Rectal smooth muscle tissue (tissue), 1 donor: ENCODE results near the gene KCNT1.

ENCODE experiments used
- H3K27ac ChIP-seq: one replicate; pipeline ENCODE4 v1.7.0; 2013; ENCODE audit warnings: low read depth, low read length, inconsistent platforms
- H3K27me3 ChIP-seq: one replicate; pipeline ENCODE4 v1.7.0; 2013; ENCODE audit warnings: low read length; ENCODE audit not compliant: control insufficient read depth, insufficient read depth
- H3K36me3 ChIP-seq: one replicate; pipeline ENCODE4 v1.7.0; 2013; ENCODE audit warnings: low read length; ENCODE audit not compliant: control insufficient read depth, insufficient read depth
- H3K4me1 ChIP-seq: one replicate; pipeline ENCODE4 v1.7.0; 2013; ENCODE audit warnings: low read length; ENCODE audit not compliant: control insufficient read depth, insufficient read depth
- H3K4me3 ChIP-seq: one replicate; pipeline ENCODE4 v1.7.0; 2013; ENCODE audit warnings: low read length
- H3K9ac ChIP-seq: one replicate; pipeline ENCODE4 v1.7.0; 2013; ENCODE audit warnings: low read length

KCNT1 gene

DNA sequence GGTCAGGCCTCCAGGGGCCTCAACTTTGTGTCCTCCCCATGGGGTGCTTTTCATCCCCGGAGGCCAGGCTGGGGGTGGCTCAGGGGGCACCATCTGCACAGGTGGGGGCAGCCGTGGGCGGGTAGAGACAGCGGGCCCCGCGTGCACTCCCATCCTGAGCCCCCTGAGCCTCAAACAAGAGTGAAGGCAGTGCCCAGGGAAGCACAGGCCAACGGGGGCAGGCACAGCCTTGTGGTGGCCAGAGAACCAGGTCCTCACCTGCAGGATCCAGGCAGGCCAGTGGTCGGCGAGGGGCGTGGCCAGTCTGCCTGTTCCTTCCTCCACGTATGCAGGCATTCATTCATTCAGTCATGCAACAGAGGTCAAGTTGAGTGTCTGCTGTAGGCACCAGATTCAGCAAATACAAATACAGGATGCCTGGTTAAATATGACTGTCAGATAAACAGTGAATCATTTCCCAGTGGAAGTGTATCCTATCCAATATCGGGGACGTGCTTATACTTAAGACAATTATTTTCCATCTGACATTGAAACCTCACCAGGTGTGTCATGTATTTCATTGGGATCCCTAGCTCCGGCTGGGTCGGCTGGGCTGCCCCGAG, 22.3 kb downstream of the KCNT1 start:
- H3K4me1 ChIP-seq, result no peaks in the 10 kb centered on the region
- H3K27me3 ChIP-seq, result peaks cover 2% of the 10 kb centered on the region
- no peak overlapping the region for H3K9ac ChIP-seq
- H3K36me3 ChIP-seq, result no peaks in the 10 kb centered on the region
- H3K27ac ChIP-seq, result no peak overlapping the region
- H3K4me3 ChIP-seq, result no peak overlapping the region

DNA sequence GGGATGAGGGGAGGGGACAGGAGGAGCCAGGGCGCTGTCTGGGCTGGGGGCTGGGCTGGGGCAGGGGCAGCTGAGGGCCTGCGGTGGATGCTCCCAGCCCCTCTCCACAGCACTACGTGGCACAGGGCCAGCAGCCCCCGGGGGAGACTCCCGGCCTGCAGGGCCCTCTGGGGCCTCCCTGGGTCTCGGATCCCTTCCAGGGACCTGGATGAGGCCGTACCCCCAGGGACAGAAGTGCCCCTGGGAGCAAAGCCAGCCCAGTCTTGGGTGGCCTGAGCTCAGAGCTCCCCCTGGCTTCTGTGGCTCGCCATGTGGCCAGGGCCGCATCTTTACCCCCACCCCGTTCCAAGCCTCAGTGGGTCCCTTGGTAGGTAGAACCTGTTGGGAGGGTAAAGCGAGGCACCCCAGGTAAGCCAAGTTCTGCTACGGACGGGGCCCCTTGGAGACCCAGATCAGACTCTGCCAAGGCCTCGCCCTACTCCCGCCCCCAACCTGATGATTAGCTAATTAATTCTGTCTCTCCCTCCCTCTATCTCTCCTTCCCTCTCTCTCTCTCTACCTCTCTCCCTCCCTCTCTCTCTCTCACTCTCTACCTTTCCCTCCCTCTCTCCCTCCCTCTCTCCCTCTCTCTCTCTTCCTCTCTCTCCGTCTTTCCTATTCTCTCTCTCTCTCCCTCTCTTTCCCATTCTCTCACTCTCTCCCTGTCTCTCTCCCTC, 24.3 kb downstream of the KCNT1 start:
- H3K27ac ChIP-seq, result no peak overlapping the region
- H3K27me3 ChIP-seq, result peaks cover 2% of the 10 kb centered on the region
- no peak overlapping the region for H3K9ac ChIP-seq
- H3K4me3 ChIP-seq, result no peak overlapping the region
- H3K4me1 ChIP-seq, result no peaks in the 10 kb centered on the region
- no peaks in the 10 kb centered on the region for H3K36me3 ChIP-seq

DNA sequence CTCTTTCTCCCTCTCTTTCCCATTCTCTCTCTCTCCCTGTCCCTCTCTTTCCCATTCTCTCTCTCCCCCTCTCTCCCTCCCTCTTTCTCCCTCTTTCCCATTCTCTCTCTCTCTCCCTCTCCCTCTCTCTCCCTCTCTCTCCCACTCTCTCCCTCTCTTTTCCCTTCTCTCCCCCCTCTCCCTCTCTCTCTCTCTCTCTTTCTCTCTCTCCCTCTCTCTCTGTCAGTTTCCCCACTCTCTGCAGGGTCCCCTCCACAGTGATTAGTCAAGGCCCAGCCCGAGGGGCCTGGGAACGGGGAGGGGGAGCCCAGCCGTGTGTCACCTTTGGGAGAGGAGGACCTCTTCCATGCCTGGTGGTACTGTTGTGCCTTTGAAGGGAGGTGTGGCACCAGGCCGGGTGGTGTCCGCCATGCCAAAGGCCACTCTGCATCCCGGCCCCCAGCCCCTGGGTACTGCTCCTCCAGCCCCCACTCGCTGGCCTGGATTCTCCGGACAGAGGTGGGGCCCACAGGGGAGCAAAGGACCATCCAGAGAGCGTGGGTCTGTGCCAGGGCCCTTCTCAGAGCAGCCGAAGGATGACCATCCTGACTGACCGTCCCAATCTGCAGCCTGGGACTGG, 25.4 kb downstream of the KCNT1 start:
- no peak overlapping the region for H3K27ac ChIP-seq
- H3K27me3 ChIP-seq, result peaks cover 2% of the 10 kb centered on the region
- no peaks in the 10 kb centered on the region for H3K36me3 ChIP-seq
- H3K9ac ChIP-seq, result no peak overlapping the region
- no peaks in the 10 kb centered on the region for H3K4me1 ChIP-seq
- H3K4me3 ChIP-seq, result no peak overlapping the region

DNA sequence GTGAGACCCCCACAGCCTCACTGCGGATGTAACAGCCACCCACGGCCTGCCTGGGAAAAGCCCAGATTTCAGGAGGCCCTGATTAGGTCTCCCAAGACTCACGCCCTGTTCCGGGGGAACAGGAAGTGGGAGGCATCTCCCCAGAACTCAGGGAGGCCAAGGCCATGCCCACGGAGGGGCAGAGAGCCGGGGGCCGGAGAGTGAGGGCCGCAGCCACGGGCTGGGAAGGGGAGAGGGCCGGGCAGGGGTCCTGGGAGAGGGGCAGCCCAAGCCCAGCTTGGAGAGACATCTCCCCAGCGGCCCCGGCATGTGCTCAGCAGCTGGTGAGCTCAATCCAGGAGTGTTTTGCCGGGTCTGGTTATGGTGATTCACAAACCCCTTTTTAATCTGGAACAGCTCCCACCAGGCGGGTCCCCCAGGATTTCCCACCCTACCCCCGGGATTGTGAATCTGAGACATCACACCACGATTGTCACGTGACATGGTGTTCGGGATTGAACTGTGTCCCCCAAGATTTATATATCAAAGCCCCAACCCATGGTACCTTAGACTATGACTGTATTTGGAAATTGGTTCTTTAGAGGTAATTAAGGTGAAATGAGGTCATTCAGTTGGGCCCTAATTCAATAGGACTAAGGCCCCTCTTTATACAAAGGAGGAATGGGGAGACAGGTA, 26.6 kb downstream of the KCNT1 start:
- Histone ChIP-seq H3K36me3 (no peaks in the 10 kb centered on the region), H3K27ac (no peak overlapping the region), H3K4me3 (no peak overlapping the region), H3K27me3 (peaks cover 2% of the 10 kb centered on the region), H3K9ac (no peak overlapping the region), H3K4me1 (no peaks in the 10 kb centered on the region)

DNA sequence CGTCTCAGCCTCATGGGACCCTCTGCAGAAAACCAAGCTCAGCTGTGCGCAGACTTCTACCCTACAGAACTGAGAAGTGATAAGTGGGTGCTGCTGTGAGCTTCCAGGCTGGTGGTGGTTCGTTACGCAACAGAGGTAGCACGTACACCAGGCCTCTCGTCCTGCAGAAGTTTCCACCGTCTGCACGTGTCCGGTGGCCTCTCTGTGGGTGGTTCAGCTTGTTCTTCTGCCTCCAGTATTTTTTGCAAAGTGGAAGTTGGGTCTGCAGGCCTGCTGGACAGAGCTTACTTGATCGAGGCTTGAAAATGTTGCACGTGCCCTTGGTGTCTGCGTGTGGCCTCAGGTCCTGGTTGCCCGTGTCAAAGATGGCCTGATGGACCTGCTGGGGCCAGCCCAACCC, 27.5 kb downstream of the KCNT1 start:
- H3K36me3 ChIP-seq, result no peaks in the 10 kb centered on the region
- no peak overlapping the region for H3K4me3 ChIP-seq

DNA sequence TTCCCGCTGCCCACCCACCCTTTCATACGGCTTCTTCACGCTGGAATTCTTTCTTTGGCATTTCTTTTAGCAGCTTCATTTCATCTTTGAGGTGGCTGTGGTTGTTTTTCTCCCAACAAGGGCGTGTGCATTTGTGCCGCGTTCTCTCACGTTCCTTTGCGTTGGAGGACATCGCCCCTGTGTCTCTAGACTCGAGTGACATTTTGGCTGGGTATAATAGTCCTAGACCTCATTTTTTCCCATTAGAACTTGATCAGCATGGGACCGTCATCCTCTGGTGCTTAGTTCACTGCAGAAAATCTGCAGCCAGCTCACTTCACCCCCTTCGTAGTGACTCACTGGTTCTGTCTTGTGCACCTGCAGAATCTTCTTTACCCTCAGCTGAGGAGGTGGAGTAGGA, 29.5 kb downstream of the KCNT1 start:
- Histone ChIP-seq H3K9ac (no peak overlapping the region), H3K36me3 (no peaks in the 10 kb centered on the region), H3K27ac (no peak overlapping the region), H3K4me3 (no peak overlapping the region), H3K27me3 (peaks cover under 1% of the 10 kb centered on the region), H3K4me1 (no peaks in the 10 kb centered on the region)

More for the DNA sequence above, 27.5 kb downstream of the KCNT1 start:
- no peaks in the 10 kb centered on the region for H3K4me1 ChIP-seq
- no peak overlapping the region for H3K9ac ChIP-seq
- H3K27ac ChIP-seq, result no peak overlapping the region
- H3K27me3 ChIP-seq, result peaks cover 2% of the 10 kb centered on the region

DNA sequence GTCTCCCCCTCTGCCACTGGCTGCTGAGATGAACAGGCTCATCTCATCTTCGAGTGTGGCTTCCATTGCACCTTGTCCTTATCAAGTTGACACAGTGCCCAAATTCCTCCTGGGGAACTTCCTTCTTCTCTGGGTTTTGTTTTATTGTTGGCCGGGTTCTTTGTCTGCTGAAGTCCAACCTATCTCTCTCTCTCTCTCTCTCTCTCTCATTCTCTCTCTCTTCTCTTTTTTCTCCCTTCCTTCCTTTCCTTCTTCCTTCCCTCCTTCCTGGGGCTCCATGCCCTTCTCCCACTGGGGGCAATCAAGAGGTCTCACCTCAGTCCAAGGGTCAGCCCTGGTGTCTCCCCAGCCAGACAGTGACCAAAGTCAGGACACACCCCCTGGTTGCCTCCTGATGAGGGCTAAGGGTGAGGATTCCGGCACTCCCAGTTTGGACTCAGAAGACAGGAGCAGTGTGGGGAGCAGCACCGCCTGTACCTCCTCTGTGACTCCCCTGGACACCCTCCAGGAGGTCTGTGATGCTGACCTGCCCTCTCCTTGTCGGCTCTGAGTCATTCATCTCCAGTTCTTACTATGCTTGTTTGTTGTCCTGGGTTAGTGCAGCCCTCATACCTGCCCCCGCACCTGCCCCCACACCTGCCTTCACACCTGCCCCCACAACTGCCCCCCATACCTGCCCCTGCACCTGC, 30.7 kb downstream of the KCNT1 start:
- Histone ChIP-seq H3K4me3 (no peak overlapping the region), H3K9ac (no peak overlapping the region), H3K27me3 (peaks cover under 1% of the 10 kb centered on the region), H3K36me3 (no peaks in the 10 kb centered on the region), H3K4me1 (no peaks in the 10 kb centered on the region), H3K27ac (no peak overlapping the region)

DNA sequence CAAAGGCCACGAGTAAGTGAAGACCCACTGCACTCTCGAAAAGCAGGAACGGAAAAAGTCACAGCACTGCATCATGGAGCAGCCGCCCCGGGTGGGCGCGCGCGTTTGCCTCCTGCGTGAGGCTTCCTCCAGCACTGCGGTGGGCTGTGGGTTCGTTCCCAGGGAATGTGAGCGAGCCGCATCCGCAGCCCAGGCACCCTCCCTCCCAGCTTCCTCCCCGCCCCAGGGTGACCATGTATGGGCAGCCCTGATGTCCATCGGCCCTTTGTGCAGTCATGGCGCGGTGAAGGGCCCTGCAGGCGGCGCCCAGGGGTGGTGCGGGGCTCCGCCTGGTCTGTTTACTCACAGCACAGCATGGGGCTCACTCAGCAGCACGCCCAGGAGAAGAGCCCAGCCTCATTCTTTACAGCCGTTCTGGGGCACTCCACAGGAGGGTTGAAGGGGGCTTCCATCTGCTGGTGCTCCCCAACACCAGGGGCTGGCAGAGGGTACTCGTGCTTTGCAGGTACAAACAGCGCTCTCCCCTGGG, 32.7 kb downstream of the KCNT1 start:
- no peaks in the 10 kb centered on the region for H3K4me1 ChIP-seq
- H3K27me3 ChIP-seq, result peaks cover 8% of the 10 kb centered on the region
- H3K4me3 ChIP-seq, result no peak overlapping the region
- no peak overlapping the region for H3K9ac ChIP-seq
- H3K27ac ChIP-seq, result no peak overlapping the region
- no peaks in the 10 kb centered on the region for H3K36me3 ChIP-seq

DNA sequence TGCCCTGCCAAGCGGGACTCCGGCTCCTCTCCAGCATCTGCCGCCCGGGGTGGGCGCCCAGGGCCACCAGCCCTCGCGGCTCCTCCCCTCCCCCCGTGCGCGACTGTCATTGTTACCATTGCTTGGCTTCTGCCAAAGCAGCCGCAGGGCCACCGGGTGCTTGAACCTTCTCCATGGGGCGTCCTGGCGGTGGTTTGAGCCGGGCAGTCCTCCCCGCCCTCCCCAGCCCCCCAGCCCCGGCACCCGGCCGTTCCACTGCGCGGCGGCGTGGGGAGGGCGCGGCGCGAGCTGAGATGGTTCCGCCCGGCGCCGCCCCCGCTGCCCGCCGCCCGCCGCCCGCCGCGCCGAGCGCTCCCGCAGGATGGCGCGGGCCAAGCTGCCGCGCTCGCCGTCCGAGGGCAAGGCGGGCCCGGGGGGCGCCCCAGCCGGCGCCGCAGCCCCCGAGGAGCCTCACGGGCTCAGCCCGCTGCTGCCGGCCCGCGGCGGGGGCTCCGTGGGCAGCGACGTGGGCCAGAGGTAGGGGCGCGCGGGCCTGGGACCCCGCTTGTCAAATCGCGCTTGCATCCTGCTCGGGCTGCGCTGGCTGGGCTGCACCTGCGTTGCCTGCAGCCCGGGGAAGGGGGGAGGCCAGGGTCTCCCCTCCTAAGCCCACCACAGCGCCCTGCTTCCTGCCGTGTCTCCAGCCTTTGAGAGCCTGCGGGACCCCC, 34.4 kb downstream of the KCNT1 start:
- no peak overlapping the region for H3K27ac ChIP-seq
- H3K4me3 ChIP-seq, result no peak overlapping the region
- no peaks in the 10 kb centered on the region for H3K36me3 ChIP-seq
- no peak overlapping the region for H3K9ac ChIP-seq
- peaks cover 9% of the 10 kb centered on the region for H3K27me3 ChIP-seq
- no peaks in the 10 kb centered on the region for H3K4me1 ChIP-seq

DNA sequence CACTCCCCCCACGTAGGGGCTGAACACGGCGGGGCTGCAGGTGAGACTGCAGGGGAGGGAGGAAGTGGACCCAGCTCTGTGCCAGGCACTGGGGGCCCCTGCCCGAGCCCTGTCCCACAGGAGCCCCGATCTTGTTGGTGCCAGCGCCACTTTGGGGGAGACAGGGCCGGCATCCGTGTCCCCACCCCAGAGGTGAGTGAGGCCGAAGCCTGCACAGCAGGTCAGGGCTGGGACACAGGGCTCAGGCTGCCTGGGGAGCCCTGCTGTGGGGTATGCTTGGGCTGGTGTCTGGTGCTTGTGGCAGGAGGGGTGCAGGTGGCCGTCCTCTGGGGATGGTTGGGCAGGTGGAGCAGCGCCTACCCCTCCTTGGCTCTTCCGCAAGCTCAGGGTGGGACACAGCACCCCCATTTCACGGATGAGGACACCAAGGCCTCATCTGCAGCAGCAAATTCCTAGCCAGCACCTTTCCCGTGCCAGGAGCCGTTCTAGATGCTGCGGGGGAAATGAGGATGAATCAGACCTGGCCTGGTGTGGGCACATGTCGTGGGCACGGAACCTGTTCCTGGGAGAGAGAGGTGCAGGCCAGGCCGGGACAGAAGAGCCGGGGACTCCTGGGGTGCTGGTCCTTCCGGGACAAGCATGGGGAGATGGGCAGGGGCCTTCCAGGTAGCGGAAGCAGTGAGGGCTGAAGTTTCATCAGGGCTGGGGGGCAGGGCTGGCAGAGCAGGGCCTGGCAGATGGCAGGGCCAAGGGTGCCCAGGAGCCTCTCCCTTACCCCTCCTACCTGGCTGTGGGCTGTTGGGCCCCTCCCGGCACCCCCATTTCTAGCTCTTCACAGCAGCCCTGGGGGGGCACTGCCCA, 35.2 kb downstream of the KCNT1 start:
- Histone ChIP-seq H3K27me3 (peaks cover 9% of the 10 kb centered on the region), H3K27ac (no peak overlapping the region), H3K4me3 (no peak overlapping the region), H3K9ac (no peak overlapping the region), H3K4me1 (no peaks in the 10 kb centered on the region), H3K36me3 (no peaks in the 10 kb centered on the region)
